WTC11 (cell line): ENCODE data around the gene HOXC11.

Source experiments
- CTCF ChIP-seq: fragments of 200-600 bp; IDR thresholded peaks from 2 replicates; pipeline ENCODE4 v1.8.0; 2022; ENCODE audit warnings: antibody characterized with exemption
- KAT7 ChIP-seq: sonication (generic); formaldehyde crosslinking; IDR thresholded peaks from 2 replicates; pipeline ENCODE4 v1.8.1; 2023; ENCODE audit warnings: missing genetic modification reagents, mild to moderate bottlenecking, borderline replicate concordance
- SMAD4 ChIP-seq: sonication (generic); formaldehyde crosslinking; IDR thresholded peaks from 2 replicates; pipeline ENCODE4 v1.8.0; 2022; ENCODE audit warnings: mild to moderate bottlenecking, missing genetic modification reagents

- TF ChIP-seq CTCF (no peak), KAT7 (CRISPR knock-in tag) (no peak), SMAD4 (CRISPR knock-in tag) (no peak)
Measured at GRCh38 chr12:53935383-53936341, 37.3 kb upstream of the HOXC11 start.
